ENCODE results near the gene HSPA1A. TPM values are rescaled to one million over a fixed set of nuclear protein-coding genes. Genes with fewer than 3 reads are reported as not detected.
"Not testable (repeated sequence)": the region's sequence is repeated elsewhere in the genome, so short reads cannot be mapped to it uniquely, and the experiment has no call there.

HSPA1A gene
- total RNA-seq, 2 donors from 2014 or later, result 16.5 to 37.6 TPM

DNA sequence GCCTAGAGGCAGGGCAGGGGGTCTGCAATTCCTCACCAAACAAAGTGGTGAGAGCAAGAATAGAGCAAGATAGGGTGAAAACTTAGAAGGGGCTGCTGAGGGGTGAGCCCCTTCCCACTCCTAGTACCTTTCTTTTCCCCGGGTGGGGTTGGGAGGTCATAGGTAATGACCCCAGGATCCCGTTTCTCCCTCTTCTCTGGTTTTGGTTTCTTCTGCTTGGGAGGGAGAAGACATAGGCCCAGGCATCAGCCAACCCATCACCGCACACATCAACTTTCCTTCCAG lies 23.3 kb upstream of the HSPA1A start:
- no peak overlapping the region for H3K4me3 Mint-ChIP-seq
- no peak overlapping the region for H3K27ac Mint-ChIP-seq
- ATAC-seq (replicated peaks in 1 of 2), result no peak
- no peak for DNase-seq
- peaks cover 46% of the 10 kb centered on the region for H3K4me1 Mint-ChIP-seq (ENCODE audit: low read depth)
- no peaks in the 10 kb centered on the region for H3K27me3 Mint-ChIP-seq (ENCODE audit: low read depth)
- no peaks in the 10 kb centered on the region for H3K9me3 Mint-ChIP-seq
- H3K36me3 Mint-ChIP-seq (ENCODE audit: insufficient read depth in 2 of 2), result peaks cover 9 to 22% of the 10 kb centered on the region in 2 donors

DNA sequence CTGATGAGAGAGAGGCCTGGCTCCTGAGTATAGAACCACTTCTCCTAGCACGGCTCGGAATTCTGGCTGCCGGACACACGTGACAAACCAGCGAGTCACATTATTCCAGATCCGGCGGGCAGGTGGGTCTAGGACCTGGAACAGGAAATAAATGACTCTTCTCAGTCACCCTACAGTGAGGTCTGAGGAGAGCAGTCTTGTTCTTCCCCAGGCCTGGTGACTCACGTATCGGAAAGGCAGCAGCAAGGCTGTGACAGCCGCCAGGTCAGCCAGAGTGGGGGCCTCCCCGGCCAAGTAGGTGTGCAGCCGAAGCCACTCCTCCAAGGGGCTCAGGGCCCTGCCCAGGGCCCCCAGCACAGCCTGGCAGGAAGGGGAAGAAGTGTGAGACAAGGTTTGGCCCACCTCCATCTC lies 22.6 kb upstream of the HSPA1A start:
- Mint-ChIP-seq H3K4me3 (peak overlapping the region; percentile 93 to 98), H3K36me3 (ENCODE audit: insufficient read depth in 2 of 2) (peaks cover 9 to 22% of the 10 kb centered on the region in 2 donors), H3K9me3 (no peaks in the 10 kb centered on the region), H3K27ac (peak overlapping the region; percentile 93), H3K27me3 (ENCODE audit: low read depth) (no peaks in the 10 kb centered on the region), H3K4me1 (ENCODE audit: low read depth) (peaks cover 53% of the 10 kb centered on the region)
- ATAC-seq (replicated peaks in 1 of 2) (peak in 1 of 2 donors; percentile 11), DNase-seq (peak; percentile 30 to 37)

GRCh38 chr6:31793927-31794245 lies 21.5 kb upstream of the HSPA1A start:
- ATAC-seq (replicated peaks in 1 of 2); DNase-seq; H3K27me3 Mint-ChIP-seq (ENCODE audit: low read depth); H3K9me3 Mint-ChIP-seq: not testable (repeated sequence)
- peak overlapping the region; percentile 93 for H3K27ac Mint-ChIP-seq
- peaks cover 58% of the 10 kb centered on the region for H3K4me1 Mint-ChIP-seq (ENCODE audit: low read depth)
- peaks cover 9 to 22% of the 10 kb centered on the region in 2 donors for H3K36me3 Mint-ChIP-seq (ENCODE audit: insufficient read depth in 2 of 2)
- H3K4me3 Mint-ChIP-seq, result peak overlapping the region; percentile 93 to 98

DNA sequence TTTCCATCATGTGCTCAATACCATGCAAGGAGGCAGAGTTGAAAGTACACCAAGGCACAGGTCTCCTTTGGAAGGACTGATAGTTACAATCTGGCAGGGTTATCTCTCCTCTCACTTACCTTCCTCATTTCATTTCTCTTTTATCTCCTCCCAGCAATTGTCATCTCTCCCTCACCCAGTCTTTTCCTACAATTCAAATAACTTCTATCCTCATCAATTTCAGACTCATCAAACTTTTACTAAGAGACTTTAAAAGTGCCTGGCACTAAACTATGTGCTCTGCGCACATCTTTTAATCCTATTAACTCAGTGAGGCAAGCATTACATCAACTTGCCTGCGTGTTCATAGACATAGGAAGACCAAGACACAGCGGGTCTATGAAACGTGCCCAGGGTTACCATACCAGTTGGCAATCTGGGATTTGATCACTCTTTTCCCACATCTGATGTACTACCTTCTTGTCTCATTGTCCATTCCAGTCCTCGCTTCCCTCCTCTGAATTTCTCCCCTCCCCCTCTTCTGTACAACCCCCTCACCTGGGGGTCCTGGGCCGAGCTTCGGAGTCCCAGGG lies 21.0 kb upstream of the HSPA1A start:
- Mint-ChIP-seq H3K9me3 (no peaks in the 10 kb centered on the region), H3K27ac (peak overlapping the region; percentile 90), H3K27me3 (ENCODE audit: low read depth) (no peaks in the 10 kb centered on the region), H3K4me3 (peak overlapping the region; percentile 93 to 98), H3K4me1 (ENCODE audit: low read depth) (peaks cover 58% of the 10 kb centered on the region), H3K36me3 (ENCODE audit: insufficient read depth in 2 of 2) (peaks cover 9 to 19% of the 10 kb centered on the region in 2 donors)
- ATAC-seq (replicated peaks in 1 of 2), result no peak
- no peak for DNase-seq

GRCh38 chr6:31794866-31795615 lies 20.3 kb upstream of the HSPA1A start:
- peaks cover 58% of the 10 kb centered on the region for H3K4me1 Mint-ChIP-seq (ENCODE audit: low read depth)
- DNase-seq (no peak), ATAC-seq (replicated peaks in 1 of 2) (no peak)
- peaks cover 9 to 15% of the 10 kb centered on the region in 2 donors for H3K36me3 Mint-ChIP-seq (ENCODE audit: insufficient read depth in 2 of 2)
- H3K27me3 Mint-ChIP-seq (ENCODE audit: low read depth), result no peaks in the 10 kb centered on the region
- peak overlapping the region; percentile 96 for H3K27ac Mint-ChIP-seq
- no peaks in the 10 kb centered on the region for H3K9me3 Mint-ChIP-seq
- H3K4me3 Mint-ChIP-seq, result peak overlapping the region; percentile 93 to 98

DNA sequence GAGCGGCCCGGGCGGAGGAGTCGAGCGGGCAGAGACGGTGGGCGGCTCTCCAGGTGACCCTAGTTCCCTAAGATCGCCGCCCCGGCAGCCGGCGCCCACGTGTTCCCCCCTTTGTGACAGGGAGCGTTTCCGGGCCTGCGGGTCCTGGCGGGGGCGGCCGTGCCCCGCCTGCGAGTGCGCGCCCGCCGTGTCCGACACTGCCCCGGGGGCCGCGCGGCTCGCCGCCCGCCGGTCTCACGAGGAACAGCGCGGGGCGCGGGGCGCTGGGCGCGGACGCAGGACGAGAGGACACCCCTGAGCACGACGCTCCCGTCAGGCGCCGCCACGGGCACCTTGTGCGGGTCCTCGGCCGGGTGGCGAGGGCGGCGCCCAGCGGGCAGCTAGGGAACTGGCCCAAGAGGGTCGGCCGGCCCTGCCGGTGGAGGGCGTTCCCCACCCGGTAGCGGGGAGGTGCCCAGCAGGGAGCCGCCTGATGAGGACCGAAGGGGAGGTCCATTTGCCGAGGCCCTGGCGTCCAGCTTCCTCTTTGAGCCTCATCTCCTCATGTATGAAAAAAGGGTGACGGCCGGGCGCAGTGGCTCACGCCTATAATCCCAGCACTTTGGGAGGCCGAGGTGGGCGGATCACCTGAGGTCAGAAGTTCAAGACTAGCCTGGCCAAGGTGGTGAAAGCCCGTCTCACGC lies 19.6 kb upstream of the HSPA1A start, which contains the start of gene VARS1:
VARS1 (minus strand) TSS at position 137 of the 683 bp plus-strand sequence. CDS start 535 bp downstream, outside the sequence.
- peak within 1 kb of the TSS; percentile 93 to 98 for H3K4me3 Mint-ChIP-seq
- ATAC-seq (replicated peaks in 1 of 2) (peak; percentile 94 to 95), DNase-seq (peak; percentile 93 to 94)
- peak within 1 kb of the TSS; percentile 96 for H3K27ac Mint-ChIP-seq
- no peaks in the 10 kb centered on the region for H3K9me3 Mint-ChIP-seq
- no peaks in the 10 kb centered on the region for H3K27me3 Mint-ChIP-seq (ENCODE audit: low read depth)
- peaks cover 54% of the 10 kb centered on the region for H3K4me1 Mint-ChIP-seq (ENCODE audit: low read depth)
- H3K36me3 Mint-ChIP-seq (ENCODE audit: insufficient read depth in 2 of 2), result peaks cover 6 to 10% of the 10 kb centered on the region in 2 donors

DNA sequence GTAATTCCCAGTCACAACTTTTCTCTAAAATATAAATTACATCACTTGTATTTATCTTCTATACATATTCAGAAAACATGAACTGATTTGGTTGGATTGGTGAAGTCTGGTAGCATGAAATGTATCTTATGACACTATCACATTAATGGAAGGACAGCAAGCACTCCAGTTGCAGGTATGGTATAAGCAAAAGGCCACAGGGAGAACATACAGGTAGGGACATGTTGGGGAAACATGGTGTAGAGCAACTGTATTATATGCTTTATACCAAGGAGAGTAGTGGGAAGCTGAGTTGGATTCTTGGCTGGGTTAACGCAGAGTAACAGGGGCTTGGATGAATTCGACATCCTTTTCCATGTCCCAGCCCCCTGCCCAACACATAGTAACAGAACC lies 18.4 kb upstream of the HSPA1A start:
- H3K27ac Mint-ChIP-seq, result no peak overlapping the region
- H3K4me1 Mint-ChIP-seq (ENCODE audit: low read depth), result peaks cover 44% of the 10 kb centered on the region
- ATAC-seq (replicated peaks in 1 of 2) (no peak), DNase-seq (no peak)
- peaks cover 6 to 11% of the 10 kb centered on the region in 2 donors for H3K36me3 Mint-ChIP-seq (ENCODE audit: insufficient read depth in 2 of 2)
- H3K9me3 Mint-ChIP-seq, result no peaks in the 10 kb centered on the region
- no peaks in the 10 kb centered on the region for H3K27me3 Mint-ChIP-seq (ENCODE audit: low read depth)
- no peak overlapping the region for H3K4me3 Mint-ChIP-seq

GRCh38 chr6:31797588-31797987 lies 17.8 kb upstream of the HSPA1A start:
- Mint-ChIP-seq H3K4me1 (ENCODE audit: low read depth) (peaks cover 38% of the 10 kb centered on the region), H3K4me3 (peak overlapping the region; percentile 17 to 29), H3K9me3 (no peaks in the 10 kb centered on the region), H3K36me3 (ENCODE audit: insufficient read depth in 2 of 2) (peaks cover 4 to 15% of the 10 kb centered on the region in 2 donors), H3K27me3 (ENCODE audit: low read depth) (no peaks in the 10 kb centered on the region), H3K27ac (no peak overlapping the region)
- no peak for ATAC-seq (replicated peaks in 1 of 2)
- DNase-seq, result peak in 1 of 2 donors; percentile 33

- H3K27me3 Mint-ChIP-seq (ENCODE audit: low read depth), result no peaks in the 10 kb centered on the region
- H3K36me3 Mint-ChIP-seq (ENCODE audit: insufficient read depth in 2 of 2), result peaks cover 5 to 17% of the 10 kb centered on the region in 2 donors
- no peak overlapping the region for H3K27ac Mint-ChIP-seq
- no peak for ATAC-seq (replicated peaks in 1 of 2)
- no peaks in the 10 kb centered on the region for H3K9me3 Mint-ChIP-seq
- H3K4me1 Mint-ChIP-seq (ENCODE audit: low read depth), result peaks cover 32% of the 10 kb centered on the region
- H3K4me3 Mint-ChIP-seq, result no peak overlapping the region
- DNase-seq, result no peak
These were observed 15.6 kb upstream of the HSPA1A start for GRCh38 chr6:31799781-31800180.

- not testable (repeated sequence) for H3K27me3 Mint-ChIP-seq (ENCODE audit: low read depth); H3K4me3 Mint-ChIP-seq; H3K9me3 Mint-ChIP-seq; H3K27ac Mint-ChIP-seq; ATAC-seq (replicated peaks in 1 of 2); DNase-seq
- H3K36me3 Mint-ChIP-seq (ENCODE audit: insufficient read depth in 2 of 2), result peaks cover 4 to 15% of the 10 kb centered on the region in 2 donors
- H3K4me1 Mint-ChIP-seq (ENCODE audit: low read depth), result peaks cover 46% of the 10 kb centered on the region
These were observed 14.1 kb upstream of the HSPA1A start for GRCh38 chr6:31801031-31801927.

DNA sequence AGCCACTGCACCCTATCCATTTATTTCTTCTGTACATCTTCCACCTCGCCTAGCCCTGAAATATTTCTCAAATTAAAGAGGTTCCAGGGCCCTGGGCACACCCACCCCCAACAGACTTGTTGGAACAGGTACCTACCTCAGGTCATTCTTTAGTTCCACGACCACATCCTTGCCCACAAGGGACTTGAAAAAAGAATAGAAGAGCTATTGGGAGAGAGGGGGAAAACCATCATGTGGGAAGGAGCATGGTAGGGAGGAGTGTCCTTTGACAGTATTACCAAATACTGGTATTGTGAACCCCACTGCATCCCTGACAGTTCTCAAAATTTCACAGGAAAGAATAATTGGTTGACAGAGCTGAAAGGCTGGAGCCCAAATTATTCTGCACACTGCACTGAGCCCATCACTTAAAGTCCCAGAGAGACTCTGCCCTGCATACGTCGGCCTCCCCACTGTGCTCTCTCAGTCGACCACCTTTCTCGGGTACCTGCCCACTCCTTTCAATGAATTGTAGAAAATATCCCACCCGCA lies 9.3 kb upstream of the HSPA1A start:
- ATAC-seq (replicated peaks in 1 of 2) (peak; percentile 13), DNase-seq (no peak)
- Mint-ChIP-seq H3K36me3 (ENCODE audit: insufficient read depth in 2 of 2) (peaks cover 4 to 17% of the 10 kb centered on the region in 2 donors), H3K27ac (peak overlapping the region; percentile 99), H3K9me3 (no peaks in the 10 kb centered on the region), H3K4me1 (ENCODE audit: low read depth) (peaks cover 37% of the 10 kb centered on the region), H3K27me3 (ENCODE audit: low read depth) (no peaks in the 10 kb centered on the region), H3K4me3 (peak overlapping the region; percentile 99 to 100)

DNA sequence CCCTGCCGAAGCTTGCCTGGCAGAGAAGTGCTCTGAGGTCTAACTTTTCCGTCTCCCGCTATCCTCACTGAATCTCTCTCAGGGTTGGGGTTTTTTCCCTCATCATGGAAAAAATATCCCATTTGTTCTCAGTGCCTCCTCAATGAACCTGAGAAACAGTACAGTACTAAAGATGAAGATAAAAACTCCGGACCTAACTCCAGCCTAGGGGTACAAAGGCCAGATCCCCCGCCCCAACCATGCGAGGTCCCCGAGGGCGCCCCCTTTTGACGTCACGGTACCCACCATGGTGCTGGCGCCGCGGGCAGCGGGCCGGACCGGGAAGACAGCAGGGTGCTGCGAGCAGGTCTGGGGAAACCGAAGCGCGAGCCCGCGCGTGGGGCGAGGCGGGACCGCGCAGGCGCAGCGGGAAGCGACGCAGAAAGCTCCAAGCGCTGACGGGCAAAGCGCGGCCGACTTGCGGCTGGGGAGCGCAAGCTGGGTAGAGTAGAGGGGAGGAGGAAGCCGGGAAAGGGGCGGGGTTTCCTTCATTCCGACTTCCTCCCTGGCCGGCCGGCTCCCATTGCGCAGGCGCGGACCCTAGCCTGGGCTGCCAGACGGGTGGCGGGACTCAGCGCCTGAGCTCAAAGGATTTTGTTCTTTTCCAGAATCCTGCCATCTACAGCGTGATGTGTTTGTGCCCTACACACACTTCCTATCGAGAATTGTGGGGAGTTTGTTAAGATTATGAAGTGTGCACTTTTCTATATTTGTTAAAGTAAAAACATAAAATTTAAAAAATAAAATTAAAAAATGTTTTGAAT lies 8.7 kb upstream of the HSPA1A start, which contains the start of gene LSM2:
LSM2 (minus strand) TSS at position 497 of the 803 bp plus-strand sequence; CDS start at position 288, 209 bp downstream.
- Mint-ChIP-seq H3K27ac (peak within 1 kb of the TSS; percentile 99), H3K4me1 (ENCODE audit: low read depth) (peaks cover 37% of the 10 kb centered on the region), H3K4me3 (peak within 1 kb of the TSS; percentile 99 to 100), H3K9me3 (no peaks in the 10 kb centered on the region), H3K36me3 (ENCODE audit: insufficient read depth in 2 of 2) (peaks cover 4 to 14% of the 10 kb centered on the region in 2 donors), H3K27me3 (ENCODE audit: low read depth) (no peaks in the 10 kb centered on the region)
- peak; percentile 97 to 98 for ATAC-seq (replicated peaks in 1 of 2)
- DNase-seq, result peak; percentile 98 to 99
